SW 1271 (cell line): ENCODE results near the gene MOB4.
"Not testable (repeated sequence)": the region's sequence is repeated elsewhere in the genome, so short reads cannot be mapped to it uniquely, and the experiment has no call there.

ENCODE experiments used
- DNase-seq, 2 experiments: peaks; one replicate each; lab custom pipeline; 2025; lab: John Stamatoyannopoulos, UW

Gene MOB4

GRCh38 chr2:197515739-197516392 lies at the start of gene MOB4:
TSS of gene MOB4 (plus strand) at chr2:197516066. CDS start at chr2:197516087, 21 bp downstream.
- DNase-seq: peak; percentile 81 to 92

- DNase-seq: no peak
These were observed 43.7 kb upstream of the MOB4 start for GRCh38 chr2:197472166-197472565.

DNA sequence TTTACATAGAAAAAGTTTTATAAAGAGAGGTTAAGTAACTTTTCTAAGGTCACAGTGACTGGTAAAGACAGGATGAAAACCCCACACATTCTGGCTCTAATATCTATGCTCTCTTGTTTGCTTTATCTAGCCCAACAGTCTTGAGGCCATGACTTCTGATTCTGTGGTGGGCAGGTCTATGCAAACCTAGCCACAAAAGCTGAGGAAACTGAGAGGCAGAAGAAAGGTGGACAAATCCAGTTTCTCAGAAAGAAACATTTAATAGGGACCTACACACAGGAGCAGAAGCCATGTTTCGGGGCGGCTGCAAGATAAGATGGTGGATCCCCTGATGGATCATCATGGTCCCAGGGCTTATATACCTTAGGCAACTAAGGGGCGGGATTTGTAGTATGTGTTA lies 38.1 kb upstream of the MOB4 start:
- no peak for DNase-seq

DNA sequence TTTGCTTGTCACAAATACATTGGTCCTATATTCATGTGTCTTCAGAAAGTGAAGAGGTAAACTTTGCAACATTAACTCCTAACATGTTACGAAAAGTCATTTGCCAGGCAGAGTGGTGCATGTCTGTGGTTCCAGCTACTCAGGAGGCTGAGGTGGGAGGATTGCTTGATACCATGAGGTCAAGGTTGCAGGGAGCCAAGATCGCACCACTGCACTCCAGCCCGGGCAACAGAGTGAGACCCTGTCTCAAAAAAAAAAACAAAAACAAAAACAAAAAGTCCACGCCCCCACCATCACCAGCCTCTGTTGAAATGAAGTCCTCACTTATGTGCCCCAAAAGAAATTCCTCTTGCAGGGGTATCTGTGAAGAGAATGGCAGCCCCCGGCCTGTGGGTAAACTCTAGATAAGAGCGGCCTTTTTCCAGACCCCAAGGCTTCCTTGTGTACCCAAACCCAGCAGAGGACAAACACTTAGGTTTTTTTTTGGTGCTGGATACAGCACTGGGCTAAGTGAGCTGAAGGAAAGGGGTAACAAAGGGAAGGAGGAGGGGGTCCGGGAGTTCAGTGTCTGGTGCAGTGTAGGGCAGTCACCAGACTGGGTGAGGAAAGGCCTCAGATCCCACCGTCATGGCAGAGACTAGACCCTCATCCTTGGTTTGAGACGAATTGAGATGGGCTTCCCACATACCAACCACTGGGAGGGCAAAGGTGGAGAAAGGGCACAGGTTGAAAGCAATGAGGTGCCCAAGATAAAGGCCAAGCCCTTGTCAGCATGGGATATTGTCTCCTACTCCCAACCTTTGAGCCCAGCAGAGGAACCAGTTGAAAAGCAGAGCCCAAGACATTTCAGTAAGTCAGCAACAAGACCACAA lies 35.5 kb upstream of the MOB4 start:
- DNase-seq: no peak

DNA sequence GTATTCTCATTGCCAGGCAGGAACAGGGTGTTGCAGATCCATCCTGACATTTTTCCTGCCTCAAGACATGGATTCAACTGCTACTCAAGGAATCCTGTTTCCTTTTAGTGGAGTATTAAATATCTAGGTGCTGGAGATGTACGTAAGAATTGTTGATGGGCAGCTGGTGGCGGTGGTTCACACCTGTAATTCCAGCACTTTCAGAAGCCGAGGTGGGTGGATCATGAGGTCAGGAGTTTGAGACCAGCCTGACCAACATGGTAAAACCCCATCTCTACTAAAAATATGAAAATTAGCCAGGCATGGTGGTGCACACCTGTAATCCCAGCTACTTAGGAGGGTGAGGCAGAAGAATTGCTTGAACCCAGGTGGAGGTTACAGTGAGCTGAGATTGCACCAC lies 31.6 kb upstream of the MOB4 start:
- DNase-seq: not testable (repeated sequence)

DNA sequence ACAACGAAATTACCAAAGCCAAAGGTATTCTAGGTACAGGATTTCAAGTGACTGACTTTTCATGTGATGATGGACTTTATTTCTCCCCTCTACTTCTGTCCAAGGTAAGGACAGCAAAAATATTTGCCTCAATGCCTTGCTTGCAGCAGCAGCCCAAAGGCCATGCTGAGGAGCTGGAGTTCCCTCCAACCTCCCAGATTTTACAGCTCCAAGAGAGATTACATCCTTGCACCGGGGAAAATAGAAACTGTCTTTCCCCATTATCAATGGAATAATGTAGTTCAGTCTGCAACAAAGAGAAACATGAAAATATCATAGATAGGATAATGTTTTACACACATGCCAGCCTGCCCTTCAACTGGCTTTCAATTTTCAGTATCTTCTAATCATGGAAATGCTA lies 29.7 kb upstream of the MOB4 start:
- no peak for DNase-seq

DNA sequence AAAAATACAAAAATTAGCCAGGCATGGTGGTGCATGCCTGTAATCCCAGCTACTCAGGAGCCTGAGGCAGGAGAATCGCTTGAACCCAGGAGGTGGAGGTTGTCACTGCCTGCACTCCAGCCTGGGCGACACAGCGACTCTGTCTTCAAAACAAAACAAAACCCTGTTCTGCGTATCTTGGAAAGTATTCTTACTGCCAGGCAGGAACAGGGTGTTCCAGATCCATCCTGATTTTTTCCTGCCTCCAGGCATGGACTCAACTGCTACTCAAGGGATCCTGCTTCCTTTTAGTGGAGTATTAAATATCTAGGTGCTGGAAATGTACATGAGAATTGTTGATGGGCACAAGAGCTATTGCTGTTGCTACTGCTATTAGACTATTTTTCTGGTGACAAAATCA lies 28.5 kb upstream of the MOB4 start:
- DNase-seq: no peak

DNA sequence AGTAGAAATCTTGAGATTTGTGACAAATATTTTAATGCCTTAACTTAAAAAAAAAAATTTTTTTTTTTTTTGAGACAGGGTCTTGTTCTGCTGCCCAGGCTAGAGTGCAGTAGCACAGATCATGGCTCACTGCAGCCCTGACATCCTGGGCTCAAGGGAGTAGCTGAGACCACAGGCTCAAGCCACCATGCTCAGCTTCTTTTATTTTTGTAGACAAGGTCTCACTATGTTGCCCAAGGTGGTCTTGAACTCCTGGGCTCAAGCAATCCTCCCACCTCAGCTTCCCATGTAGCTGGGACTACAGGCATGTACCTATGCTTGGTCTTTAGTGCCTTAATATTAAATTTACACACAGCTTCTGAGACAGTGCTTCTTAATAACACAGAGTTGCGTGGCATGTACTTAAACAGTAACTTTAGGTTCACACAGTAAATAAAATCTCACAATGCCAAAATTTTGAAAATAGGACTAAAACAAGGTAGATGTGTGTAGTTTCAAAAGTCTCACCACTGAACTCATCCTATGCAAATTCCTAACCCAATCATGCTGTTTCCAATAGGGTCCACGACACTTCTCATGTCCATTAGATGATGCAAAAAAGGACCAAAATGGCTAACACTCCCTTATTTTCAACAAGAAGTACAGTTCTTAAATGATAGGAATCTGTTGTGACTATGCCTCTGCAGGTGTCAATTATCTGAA lies 20.3 kb upstream of the MOB4 start:
- no peak for DNase-seq

- no peak for DNase-seq
These were observed 19.2 kb upstream of the MOB4 start for GRCh38 chr2:197496695-197497094.

- DNase-seq: no peak
These were observed 18.5 kb upstream of the MOB4 start for GRCh38 chr2:197497326-197497725.

DNA sequence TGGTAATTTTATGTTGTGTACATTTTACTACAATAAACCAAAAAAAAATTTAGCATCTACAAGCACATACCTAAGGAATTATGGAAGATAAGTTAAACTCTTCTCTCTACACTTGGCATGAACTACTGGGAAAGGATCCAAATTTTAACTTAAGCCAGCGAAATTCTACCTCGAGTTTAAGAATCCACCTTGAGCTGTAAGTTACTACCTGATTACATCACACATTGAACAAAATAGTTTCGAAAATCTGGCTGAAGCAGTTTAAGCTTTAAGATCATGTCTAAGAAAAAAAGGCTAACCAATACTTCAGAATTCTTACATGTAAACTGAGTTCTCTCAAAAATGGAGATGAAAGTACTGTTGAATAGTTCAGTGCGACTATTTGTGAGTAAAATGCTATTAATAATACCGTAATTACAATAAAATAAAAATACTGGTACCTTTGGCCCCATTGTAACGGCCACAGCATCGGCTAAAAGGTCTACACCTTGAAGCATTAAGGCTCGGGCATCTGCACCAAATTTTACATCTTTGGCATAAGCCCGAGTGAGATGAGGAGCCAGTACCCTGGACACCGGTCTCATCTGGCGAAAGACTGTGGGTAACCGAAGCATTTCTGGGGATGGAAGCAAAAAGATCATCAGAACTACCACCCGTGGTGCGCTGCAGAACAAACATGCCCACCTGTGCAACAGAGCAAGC lies 17.5 kb upstream of the MOB4 start:
- no peak for DNase-seq

GRCh38 chr2:197498937-197499593 lies 16.8 kb upstream of the MOB4 start:
- peak in 1 of 2 experiments; percentile 44 for DNase-seq

GRCh38 chr2:197499594-197500502 lies 16.0 kb upstream of the MOB4 start, which contains the start of the genes HSPD1 and HSPE1:
TSS of gene HSPD1 (minus strand) at chr2:197499840. CDS start at chr2:197498848, 992 bp downstream.
TSS of gene HSPE1 (plus strand) at chr2:197500379. CDS start at chr2:197500437, 58 bp downstream.
- DNase-seq: peak; percentile 99

- DNase-seq: no peak
These were observed 15.2 kb upstream of the MOB4 start for GRCh38 chr2:197500503-197501131.

GRCh38 chr2:197502201-197502600 lies 13.7 kb upstream of the MOB4 start:
- DNase-seq: no peak

GRCh38 chr2:197502685-197503084 lies 13.2 kb upstream of the MOB4 start:
- no peak for DNase-seq

- DNase-seq: no peak
These were observed 11.9 kb upstream of the MOB4 start for GRCh38 chr2:197504000-197504399.

DNA sequence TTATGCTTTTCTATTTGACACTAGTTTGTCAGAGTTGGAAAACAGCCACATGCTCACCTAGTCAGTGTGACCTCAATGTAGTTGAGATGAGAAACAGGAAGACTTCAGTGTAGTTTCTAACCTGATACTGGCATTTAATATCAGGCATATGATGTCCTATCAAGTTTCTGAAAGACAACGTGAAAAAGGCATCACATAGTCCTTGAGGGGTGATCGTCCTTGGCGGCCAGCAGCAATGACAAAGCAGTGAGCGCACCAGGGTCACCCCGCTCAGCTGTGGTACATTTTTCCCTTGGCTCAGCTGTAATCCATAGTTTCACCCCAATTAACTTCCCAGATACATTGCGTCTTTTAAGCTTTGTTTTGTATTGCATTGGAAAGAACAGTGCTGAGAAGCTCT lies 11.4 kb upstream of the MOB4 start:
- DNase-seq: no peak

- DNase-seq: no peak
These were observed 9.2 kb upstream of the MOB4 start for GRCh38 chr2:197506658-197507057.

DNA sequence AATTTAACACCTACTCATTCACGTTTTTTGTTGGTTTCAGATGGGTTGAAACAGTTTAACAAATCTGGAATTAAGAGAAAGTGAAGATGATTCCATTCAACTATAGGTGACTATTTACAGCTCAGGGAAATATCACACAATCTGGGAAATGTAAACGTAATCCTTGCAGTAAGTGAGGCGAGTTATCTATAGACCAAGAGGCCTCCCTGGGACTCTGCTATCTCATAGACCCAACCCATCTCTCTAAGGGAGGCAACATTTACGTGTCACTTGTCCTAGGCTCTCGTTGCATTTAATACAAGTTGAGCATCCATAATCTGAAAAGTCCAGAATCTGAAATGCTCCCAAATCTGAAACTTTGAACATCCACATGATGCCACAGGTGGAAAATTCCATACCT lies 2.0 kb upstream of the MOB4 start:
- DNase-seq: no peak
